PC-3 (cell line): ENCODE data around the gene DYNC1LI1. TPM values are rescaled to one million over a fixed set of nuclear protein-coding genes. Genes with fewer than 3 reads are reported as not detected.

Source experiments
- ATAC-seq: fragments of 200-7000 bp; cut with Tn5 transposase; 2 replicates; pipeline ENCODE4 v1.9.1; 2020; ENCODE audit warnings: mild to moderate bottlenecking, moderate library complexity
- BruUV-seq: library from RNA; stranded (reverse); fragments of 400-500 nt; replicated peaks from 2 replicates; lab custom pipeline; 2021; lab: Mats Ljungman, UMichigan
- CTCF ChIA-PET: fragments of 300-600 bp; sonication (Branson Sonifier 250); formaldehyde crosslinking; loops from one replicate; lab custom pipeline; 2022; ENCODE audit warnings: antibody characterized with exemption; lab: Charles Lee
- POLR2A ChIA-PET: fragments of 300-600 bp; sonication (Branson Sonifier 250); formaldehyde crosslinking; loops from one replicate; lab custom pipeline; 2022; ENCODE audit warnings: antibody characterized with exemption; ENCODE audit not compliant: unreplicated experiment; lab: Charles Lee
- DNase-seq: peaks from one replicate; pipeline ENCODE4 v3.0.0-alpha.2; 2015
- H2AFZ ChIP-seq: fragments of 300-600 bp; sonication (generic); 2 replicates; pipeline ENCODE4 v1.6.0; 2016; ENCODE audit warnings: antibody characterized with exemption, low read length
- H3F3A ChIP-seq: fragments of 300-600 bp; sonication (generic); one replicate; pipeline ENCODE4 v1.6.0; 2017; ENCODE audit warnings: antibody characterized with exemption, low read length, control low read depth, mild to moderate bottlenecking; ENCODE audit not compliant: unreplicated experiment
- H3K27ac ChIP-seq: fragments of 300-600 bp; sonication (generic); 2 replicates; pipeline ENCODE4 v1.5.1; 2016; ENCODE audit warnings: mild to moderate bottlenecking, low read length
- H3K27me3 ChIP-seq: fragments of 300-600 bp; sonication (generic); 2 replicates; pipeline ENCODE4 v1.6.1; 2016; ENCODE audit warnings: low read length, mixed read lengths
- H3K36me3 ChIP-seq: fragments of 300-600 bp; sonication (generic); 2 replicates; pipeline ENCODE4 v1.6.1; 2016; ENCODE audit warnings: low read depth, mixed run types, low read length, mixed read lengths
- H3K4me1 ChIP-seq: fragments of 300-600 bp; sonication (generic); 2 replicates; pipeline ENCODE4 v1.5.1; 2016; ENCODE audit warnings: low read length; ENCODE audit not compliant: insufficient read depth
- H3K4me2 ChIP-seq: fragments of 300-600 bp; sonication (generic); 2 replicates; pipeline ENCODE4 v1.6.0; 2016; ENCODE audit warnings: low read length
- H3K4me3 ChIP-seq: fragments of 300-600 bp; sonication (generic); 2 replicates; pipeline ENCODE4 v1.5.1; 2016; ENCODE audit warnings: mild to moderate bottlenecking, low read length, mixed read lengths
- H3K79me2 ChIP-seq: fragments of 300-600 bp; sonication (generic); 2 replicates; pipeline ENCODE4 v1.6.1; 2017; ENCODE audit warnings: low read length, mixed read lengths
- H3K9ac ChIP-seq: fragments of 300-600 bp; sonication (generic); 2 replicates; pipeline ENCODE4 v1.6.0; 2016; ENCODE audit warnings: mild to moderate bottlenecking, low read length
- H3K9me2 ChIP-seq: fragments of 300-600 bp; sonication (generic); replicated peaks from 2 replicates; pipeline ENCODE4 v1.6.1; 2016; ENCODE audit warnings: mixed run types, low read length, mixed read lengths
- H3K9me3 ChIP-seq: fragments of 300-600 bp; sonication (generic); 2 replicates; pipeline ENCODE4 v1.6.1; 2016; ENCODE audit warnings: low read length, mixed read lengths
- H4K20me1 ChIP-seq: fragments of 300-600 bp; sonication (generic); 2 replicates; pipeline ENCODE4 v1.6.1; 2016; ENCODE audit warnings: low read length, mixed read lengths
- EZH2 ChIP-seq: fragments of 300-600 bp; sonication (generic); IDR thresholded peaks from one replicate; pipeline ENCODE4 v1.6.1; 2017; ENCODE audit warnings: antibody characterized with exemption, mild to moderate bottlenecking, low read length; ENCODE audit not compliant: unreplicated experiment
- EZH2phosphoT487 ChIP-seq: fragments of 300-600 bp; sonication (generic); IDR thresholded peaks from 2 replicates; pipeline ENCODE4 v1.6.1; 2018; ENCODE audit warnings: mild to moderate bottlenecking, antibody characterized with exemption, low read length, borderline replicate concordance
- intact Hi-C: fragments of 100-400 bp; cut with micrococcal nuclease; formaldehyde crosslinking; loops from 2 replicates; pipeline ENCODE4 v1.9.0; 2023
- total RNA-seq: library from RNA; depleted of rRNA; stranded (reverse); fragments of >200 nt; gene quantifications from 2 replicates; pipeline ENCODE4 v1.2.3, GENCODE V29; 2014
- TF ChIP-seq, protein P1 (sequence below): fragments of 300-600 bp; sonication (generic); conservative IDR thresholded peaks from 2 replicates; pipeline ENCODE4 v1.5.1; 2017; ENCODE audit warnings: antibody characterized with exemption, low read depth, mild to moderate bottlenecking, low read length

The DYNC1LI1 gene
- total RNA-seq, 1 experiment from 2014 or later: 44.2 TPM

DNA sequence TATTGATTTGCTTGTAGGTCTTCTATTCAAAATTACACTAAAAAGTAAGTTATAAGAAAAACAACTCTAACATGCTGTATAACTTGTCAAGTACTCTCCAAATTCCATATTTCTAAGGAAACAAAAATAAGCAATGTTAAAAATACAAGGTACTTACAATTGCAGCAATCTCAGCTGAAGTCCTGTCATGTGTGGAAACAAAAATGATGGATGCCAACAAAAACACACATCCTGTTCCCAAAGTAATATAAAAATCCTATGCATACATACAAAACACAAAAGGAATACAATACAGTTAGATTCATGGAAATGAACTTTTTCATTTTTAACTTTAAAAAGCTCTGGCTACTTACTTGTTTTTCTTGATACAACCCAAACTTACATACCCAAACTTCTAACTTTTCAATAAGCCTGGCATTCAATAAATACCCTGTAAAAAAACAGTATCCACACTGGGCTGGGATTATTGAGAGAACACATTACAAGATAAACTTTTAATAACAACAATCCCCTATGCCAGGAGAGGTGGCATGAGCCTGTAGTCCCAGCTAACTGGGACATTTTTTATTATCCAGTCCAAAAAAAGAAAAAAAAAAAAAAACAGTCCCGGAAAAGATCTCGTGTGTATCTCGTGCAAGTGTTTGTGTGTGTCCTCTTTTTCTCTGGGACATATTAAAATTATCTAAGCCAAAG lies 82.7 kb downstream of the DYNC1LI1 start:
- Histone ChIP-seq H3K4me2 (no peak overlapping the region), H3K36me3 (no peaks in the 10 kb centered on the region; the same call in 1 of the 2 replicates), H3K9me3 (no peaks in the 10 kb centered on the region), H3K4me1 (no peaks in the 10 kb centered on the region), H3K79me2 (0 out of 2 replicates have a peak, but pooled peaks cover 6% of the 10 kb centered on the region), H3K27ac (no peak overlapping the region), H4K20me1 (no peaks in the 10 kb centered on the region), H2AFZ (no peak overlapping the region), H3F3A (no peaks in the 10 kb centered on the region), H3K27me3 (no peaks in the 10 kb centered on the region), H3K9ac (no peak overlapping the region), H3K4me3 (no peak overlapping the region), H3K9me2 (no peaks in the 10 kb centered on the region)
- DNase-seq (no peak), ATAC-seq (no peak)
- TF ChIP-seq, protein P1, sequence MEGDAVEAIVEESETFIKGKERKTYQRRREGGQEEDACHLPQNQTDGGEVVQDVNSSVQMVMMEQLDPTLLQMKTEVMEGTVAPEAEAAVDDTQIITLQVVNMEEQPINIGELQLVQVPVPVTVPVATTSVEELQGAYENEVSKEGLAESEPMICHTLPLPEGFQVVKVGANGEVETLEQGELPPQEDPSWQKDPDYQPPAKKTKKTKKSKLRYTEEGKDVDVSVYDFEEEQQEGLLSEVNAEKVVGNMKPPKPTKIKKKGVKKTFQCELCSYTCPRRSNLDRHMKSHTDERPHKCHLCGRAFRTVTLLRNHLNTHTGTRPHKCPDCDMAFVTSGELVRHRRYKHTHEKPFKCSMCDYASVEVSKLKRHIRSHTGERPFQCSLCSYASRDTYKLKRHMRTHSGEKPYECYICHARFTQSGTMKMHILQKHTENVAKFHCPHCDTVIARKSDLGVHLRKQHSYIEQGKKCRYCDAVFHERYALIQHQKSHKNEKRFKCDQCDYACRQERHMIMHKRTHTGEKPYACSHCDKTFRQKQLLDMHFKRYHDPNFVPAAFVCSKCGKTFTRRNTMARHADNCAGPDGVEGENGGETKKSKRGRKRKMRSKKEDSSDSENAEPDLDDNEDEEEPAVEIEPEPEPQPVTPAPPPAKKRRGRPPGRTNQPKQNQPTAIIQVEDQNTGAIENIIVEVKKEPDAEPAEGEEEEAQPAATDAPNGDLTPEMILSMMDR: no peak
- no peak for TF ChIP-seq EZH2
- no peak for TF ChIP-seq EZH2phosphoT487
- POLR2A ChIA-PET: no interaction called here
- CTCF ChIA-PET: no interaction called here
- intact Hi-C loops: no loop called here
- BruUV-seq: no TSS peak

DNA sequence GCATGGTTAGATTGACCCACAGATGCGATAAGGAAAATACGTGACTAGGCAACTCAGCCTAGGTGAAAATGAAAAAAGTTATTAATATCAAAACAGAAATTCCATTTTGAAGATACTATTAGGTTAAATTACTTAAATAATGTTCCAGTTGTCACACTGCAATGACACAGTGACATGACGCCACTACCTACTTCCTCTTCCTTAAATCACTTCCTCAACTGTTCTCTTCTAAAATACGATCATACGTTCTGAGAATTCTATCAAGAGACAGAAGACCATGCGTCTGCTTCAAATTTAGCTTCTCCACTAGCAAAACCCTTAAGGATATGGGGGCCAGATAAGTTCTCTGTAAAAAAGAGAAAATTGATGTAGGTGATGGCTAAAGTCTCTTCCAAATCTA lies 86.2 kb downstream of the DYNC1LI1 start:
- Histone ChIP-seq H3K9me3 (no peaks in the 10 kb centered on the region), H3K27ac (no peak overlapping the region), H3K36me3 (peaks cover 9% of the 10 kb centered on the region), H3K4me2 (no peak overlapping the region), H3K9me2 (no peaks in the 10 kb centered on the region), H3K4me3 (no peak overlapping the region), H4K20me1 (no peaks in the 10 kb centered on the region), H3K9ac (no peak overlapping the region), H3F3A (no peaks in the 10 kb centered on the region), H3K27me3 (no peaks in the 10 kb centered on the region), H3K79me2 (no peaks in the 10 kb centered on the region), H2AFZ (no peak overlapping the region), H3K4me1 (no peaks in the 10 kb centered on the region)
- intact Hi-C loops: no loop called here
- TF ChIP-seq EZH2phosphoT487 (no peak), EZH2 (no peak)
- TF ChIP-seq, protein P1: no peak
- BruUV-seq: no TSS peak
- ChIA-PET CTCF (interaction anchor here (0.7 kb wide), 1 partner anchor 449 kb away, joined by 3 read pairs; no protein-coding TSS in a partner anchor), POLR2A (no interaction called here)
- ATAC-seq: no peak
- DNase-seq: no peak

DNA sequence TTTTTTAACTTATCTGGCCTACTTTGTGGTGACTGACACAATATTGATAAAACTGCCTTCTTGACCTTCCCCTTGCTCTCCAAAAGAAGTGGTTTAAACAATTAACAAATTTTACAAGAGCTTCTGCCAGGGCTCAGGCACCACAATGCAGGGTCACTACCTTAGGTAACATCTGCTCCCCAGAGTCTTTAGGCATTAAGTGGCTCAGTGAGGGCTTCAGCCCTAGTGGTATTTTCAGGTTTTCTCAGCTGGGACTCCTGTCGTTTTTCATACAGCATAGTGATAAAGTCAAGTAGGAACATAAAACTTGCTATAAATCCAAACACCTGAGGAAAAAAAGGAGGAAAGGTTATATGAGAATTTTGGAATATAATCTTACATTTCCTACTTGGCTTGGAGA lies 86.9 kb downstream of the DYNC1LI1 start:
- no TSS peak for BruUV-seq
- Histone ChIP-seq H3K79me2 (no peaks in the 10 kb centered on the region), H3K4me3 (no peak overlapping the region), H3F3A (no peaks in the 10 kb centered on the region), H3K36me3 (peaks cover 9% of the 10 kb centered on the region), H3K27ac (no peak overlapping the region), H3K27me3 (no peaks in the 10 kb centered on the region), H2AFZ (no peak overlapping the region), H3K4me1 (no peaks in the 10 kb centered on the region), H3K9me3 (no peaks in the 10 kb centered on the region), H4K20me1 (no peaks in the 10 kb centered on the region), H3K9ac (no peak overlapping the region), H3K4me2 (no peak overlapping the region), H3K9me2 (no peaks in the 10 kb centered on the region)
- TF ChIP-seq, protein P1: no peak
- TF ChIP-seq EZH2phosphoT487: no peak
- TF ChIP-seq EZH2: no peak
- CTCF ChIA-PET: no interaction called here
- DNase-seq (no peak), ATAC-seq (no peak)
- intact Hi-C loops: no loop called here
- POLR2A ChIA-PET: no interaction called here
